ENCODE results near the gene UBE2R2.

- no peak for TF ChIP-seq CTCF (IDR thresholded peaks at IDR 0.05 in 4 of 5, conservative IDR thresholded peaks at IDR 0.05 in 1 of 5)
- TF ChIP-seq POLR2A (IDR thresholded peaks at IDR 0.05): no peak
Measured at GRCh38 chr9:33964086-33964768, 147.3 kb downstream of the UBE2R2 start.
